ENCODE data around the gene PCDH18.
"Not testable (repeated sequence)": the region's sequence is repeated elsewhere in the genome, so short reads cannot be mapped to it uniquely, and the experiment has no call there.

The PCDH18 gene

GRCh38 chr4:137531986-137532868 lies at the start of gene PCDH18:
Gene PCDH18 (minus strand): TSS chr4:137532494. CDS start chr4:137532088, 406 bp downstream.
- DNase-seq = no peak

GRCh38 chr4:137576446-137576845 lies 44.2 kb upstream of the PCDH18 start:
- DNase-seq = no peak

GRCh38 chr4:137572647-137573046 lies 40.4 kb upstream of the PCDH18 start:
- no peak for DNase-seq

GRCh38 chr4:137572163-137572562 lies 39.9 kb upstream of the PCDH18 start:
- no peak for DNase-seq

GRCh38 chr4:137559801-137560200 lies 27.5 kb upstream of the PCDH18 start:
- DNase-seq = no peak

GRCh38 chr4:137558951-137559350 lies 26.7 kb upstream of the PCDH18 start:
- DNase-seq = no peak

GRCh38 chr4:137545461-137545861 lies 13.2 kb upstream of the PCDH18 start:
- DNase-seq = no peak

GRCh38 chr4:137543648-137544047 lies 11.4 kb upstream of the PCDH18 start:
- no peak for DNase-seq

GRCh38 chr4:137543198-137543597 lies 10.9 kb upstream of the PCDH18 start:
- DNase-seq = no peak

- no peak for DNase-seq
These were observed 9.8 kb upstream of the PCDH18 start for GRCh38 chr4:137541876-137542646.

GRCh38 chr4:137541181-137541580 lies 8.9 kb upstream of the PCDH18 start:
- DNase-seq = no peak

GRCh38 chr4:137540356-137540755 lies 8.1 kb upstream of the PCDH18 start:
- no peak for DNase-seq

- no peak for DNase-seq
These were observed 6.2 kb upstream of the PCDH18 start for GRCh38 chr4:137538526-137538925.

- DNase-seq = not testable (repeated sequence)
These were observed 5.5 kb upstream of the PCDH18 start for GRCh38 chr4:137537807-137538206.

GRCh38 chr4:137536789-137537561 lies 4.7 kb upstream of the PCDH18 start:
- no peak for DNase-seq

GRCh38 chr4:137535718-137536117 lies 3.4 kb upstream of the PCDH18 start:
- no peak for DNase-seq

GRCh38 chr4:137534516-137534915 lies 2.2 kb upstream of the PCDH18 start:
- DNase-seq = no peak

- no peak for DNase-seq
These were observed 1.6 kb upstream of the PCDH18 start for GRCh38 chr4:137533855-137534254.

GRCh38 chr4:137532869-137533236 lies 559 bp upstream of the PCDH18 start:
- DNase-seq = no peak

GRCh38 chr4:137531168-137531985 lies 917 bp downstream of the PCDH18 start:
- no peak for DNase-seq

GRCh38 chr4:137530176-137530575 lies 2.1 kb downstream of the PCDH18 start:
- DNase-seq = no peak

GRCh38 chr4:137529432-137529831 lies 2.9 kb downstream of the PCDH18 start:
- DNase-seq = no peak
